ENCODE measurements around the gene C17orf100. TPM values are rescaled to one million over a fixed set of nuclear protein-coding genes. Genes with fewer than 3 reads are reported as not detected.
"Not testable (repeated sequence)": the region's sequence is repeated elsewhere in the genome, so short reads cannot be mapped to it uniquely, and the experiment has no call there.

C17orf100 gene
- total and polyA plus RNA-seq, 9 of the 15 experiments (the other 6 are each of a cell fraction or from before 2014, with no cell fraction given): 0.04 to 1.7 (median 0.43) TPM

- intact Hi-C loops (cut with micrococcal nuclease); H3K4me3 ChIP-seq; CTCF ChIA-PET (ENCODE audit: low intra/inter-chr PET ratio): not testable (repeated sequence)
Measured at GRCh38 chr17:6658411-6658810, 6.8 kb downstream of the C17orf100 start.

GRCh38 chr17:6660101-6660500 is 8.5 kb downstream of the C17orf100 start:
- no peaks in the 10 kb centered on the region for H4K20me1 ChIP-seq (replicated peaks; ENCODE audit: control insufficient read depth, insufficient read depth, low read length)
- BruUV-seq (replicated peaks): no TSS peak
- no peak overlapping the region for H3K4me3 ChIP-seq
- H3K27ac ChIP-seq (ENCODE audit: extremely low read depth, low read depth, low read length): no peak overlapping the region
- intact Hi-C loops (cut with micrococcal nuclease) (no loop called here), in situ Hi-C loops (cut with MboI) (no loop called here)
- 0 out of 5 replicates have a peak, but pooled peaks cover 0 to under 1% of the 10 kb centered on the region in 2 experiments for H3K4me1 ChIP-seq (replicated peaks in 1 of 2; ENCODE audit: control insufficient read depth in 2 of 2, insufficient read depth in 2 of 2, low read length in 2 of 2)
- ChIA-PET POLR2A (no interaction called here), CTCF (ENCODE audit: low intra/inter-chr PET ratio) (no interaction called here)
- WGBS (ENCODE audit: insufficient coverage, low coverage, missing lambda C conversion rate): 24% methylated on average over 7 of the region's 9 CpGs
- DNase-seq (ENCODE audit: extremely low read depth in 1 of 4, low spot score in 3 of 4) (no peak), ATAC-seq (no peak), FAIRE-seq (no peak)
- no peak for TF ChIP-seq FOSL1 (tag; conservative IDR thresholded peaks at IDR 0.05)
- TF ChIP-seq, protein P1, sequence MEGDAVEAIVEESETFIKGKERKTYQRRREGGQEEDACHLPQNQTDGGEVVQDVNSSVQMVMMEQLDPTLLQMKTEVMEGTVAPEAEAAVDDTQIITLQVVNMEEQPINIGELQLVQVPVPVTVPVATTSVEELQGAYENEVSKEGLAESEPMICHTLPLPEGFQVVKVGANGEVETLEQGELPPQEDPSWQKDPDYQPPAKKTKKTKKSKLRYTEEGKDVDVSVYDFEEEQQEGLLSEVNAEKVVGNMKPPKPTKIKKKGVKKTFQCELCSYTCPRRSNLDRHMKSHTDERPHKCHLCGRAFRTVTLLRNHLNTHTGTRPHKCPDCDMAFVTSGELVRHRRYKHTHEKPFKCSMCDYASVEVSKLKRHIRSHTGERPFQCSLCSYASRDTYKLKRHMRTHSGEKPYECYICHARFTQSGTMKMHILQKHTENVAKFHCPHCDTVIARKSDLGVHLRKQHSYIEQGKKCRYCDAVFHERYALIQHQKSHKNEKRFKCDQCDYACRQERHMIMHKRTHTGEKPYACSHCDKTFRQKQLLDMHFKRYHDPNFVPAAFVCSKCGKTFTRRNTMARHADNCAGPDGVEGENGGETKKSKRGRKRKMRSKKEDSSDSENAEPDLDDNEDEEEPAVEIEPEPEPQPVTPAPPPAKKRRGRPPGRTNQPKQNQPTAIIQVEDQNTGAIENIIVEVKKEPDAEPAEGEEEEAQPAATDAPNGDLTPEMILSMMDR (IDR thresholded peaks at IDR 0.05 in 2 of 3, conservative IDR thresholded peaks at IDR 0.05 in 1 of 3; ENCODE audit: insufficient read depth in 2 of 3, low read depth in 1 of 3, low read length in 3 of 3): no peak
- no peak for TF ChIP-seq KLF16 (IDR thresholded peaks at IDR 0.05)
- no peak for TF ChIP-seq FOXJ2 (tag; IDR thresholded peaks at IDR 0.05)
- no peak for TF ChIP-seq CCAR2 (IDR thresholded peaks at IDR 0.05; ENCODE audit: low read depth, low read length)
- no peak for TF ChIP-seq TAF1 (IDR thresholded peaks at IDR 0.05; ENCODE audit: control insufficient read depth, extremely low read depth, insufficient read depth, low read length, severe bottlenecking)
- no peak for TF ChIP-seq NEUROD1 (IDR thresholded peaks at IDR 0.05; ENCODE audit: borderline replicate concordance, low read depth, low read length, partially characterized antibody)
- no peak for TF ChIP-seq PHB2 (IDR thresholded peaks at IDR 0.05; ENCODE audit: low read depth)
- TF ChIP-seq ZNF212 (CRISPR knock-in tag; IDR thresholded peaks at IDR 0.05): no peak
- TF ChIP-seq ERF (CRISPR knock-in tag; IDR thresholded peaks at IDR 0.05): no peak
- TF ChIP-seq ZNF41 (CRISPR knock-in tag; conservative IDR thresholded peaks at IDR 0.05): no peak
- TF ChIP-seq ZNF197 (CRISPR knock-in tag; IDR thresholded peaks at IDR 0.05; ENCODE audit: low read depth): no peak
- TF ChIP-seq TBP (optimal IDR thresholded peaks at IDR 0.05; ENCODE audit: low read depth, low read length): no peak
- no peak overlapping the region for H3K9ac ChIP-seq (ENCODE audit: insufficient read depth in 1 of 2, low read depth in 2 of 2, low read length in 2 of 2)
- no peak overlapping the region for H2AFZ ChIP-seq (ENCODE audit: low read depth, low read length)
- H3K79me2 ChIP-seq (ENCODE audit: control insufficient read depth, insufficient read depth, low read length): no peaks in the 10 kb centered on the region
- no peak overlapping the region for H3K4me2 ChIP-seq (ENCODE audit: insufficient read depth, low read length)
- no peaks in the 10 kb centered on the region for H3K9me3 ChIP-seq (replicated peaks; ENCODE audit: control insufficient read depth, insufficient read depth, low read depth, low read length)
- no peaks in the 10 kb centered on the region for H3K36me3 ChIP-seq (ENCODE audit: control insufficient read depth, insufficient read depth, low read length)
- no peaks in the 10 kb centered on the region for H3K9me1 ChIP-seq (ENCODE audit: control insufficient read depth, insufficient read depth, low read length)
- peaks cover 0 to 19% of the 10 kb centered on the region in 2 experiments; a peak in 3 of 5 replicates for H3K27me3 ChIP-seq (ENCODE audit: control insufficient read depth in 2 of 2, insufficient read depth in 2 of 2, low read length in 2 of 2)

More at GRCh38 chr17:6658411-6658810, 6.8 kb downstream of the C17orf100 start:
- H3K9ac ChIP-seq (ENCODE audit: insufficient read depth in 1 of 2, low read depth in 2 of 2, low read length in 2 of 2); H2AFZ ChIP-seq (ENCODE audit: low read depth, low read length); H3K36me3 ChIP-seq (ENCODE audit: control insufficient read depth, insufficient read depth, low read length); H3K4me2 ChIP-seq (ENCODE audit: insufficient read depth, low read length); H3K79me2 ChIP-seq (ENCODE audit: control insufficient read depth, insufficient read depth, low read length); POLR2A ChIA-PET; ATAC-seq; H4K20me1 ChIP-seq (replicated peaks; ENCODE audit: control insufficient read depth, insufficient read depth, low read length); in situ Hi-C loops (cut with MboI); H3K9me3 ChIP-seq (replicated peaks; ENCODE audit: control insufficient read depth, insufficient read depth, low read depth, low read length); BruUV-seq (replicated peaks); H3K27ac ChIP-seq (ENCODE audit: extremely low read depth, low read depth, low read length); DNase-seq (ENCODE audit: extremely low read depth in 1 of 4, low spot score in 3 of 4); H3K9me1 ChIP-seq (ENCODE audit: control insufficient read depth, insufficient read depth, low read length); FAIRE-seq; H3K4me1 ChIP-seq (replicated peaks in 1 of 2; ENCODE audit: control insufficient read depth in 2 of 2, insufficient read depth in 2 of 2, low read length in 2 of 2): not testable (repeated sequence)
- H3K27me3 ChIP-seq (ENCODE audit: control insufficient read depth in 2 of 2, insufficient read depth in 2 of 2, low read length in 2 of 2): peaks cover 0 to 21% of the 10 kb centered on the region in 2 experiments; a peak in 3 of 5 replicates
- 0% methylated on average over 2 of the region's 5 CpGs for WGBS (ENCODE audit: insufficient coverage, low coverage, missing lambda C conversion rate)

Data from K562 (cell line).